ENCODE results near the gene PDIA6. TPM values are rescaled to one million over a fixed set of nuclear protein-coding genes. Genes with fewer than 3 reads are reported as not detected.

PDIA6 gene
- total and polyA plus RNA-seq, 10 of the 15 experiments (the other 5 are each of a cell fraction or from before 2014, with no cell fraction given): 148 to 526 (median 209) TPM

- TF ChIP-seq RUNX3 (IDR thresholded peaks at IDR 0.05; ENCODE audit: low read length) (no peak), SMAD1 (IDR thresholded peaks at IDR 0.05; ENCODE audit: low read depth, partially characterized antibody) (no peak), HDAC6 (IDR thresholded peaks at IDR 0.05; ENCODE audit: unreplicated experiment) (no peak), SKIL (IDR thresholded peaks at IDR 0.05; ENCODE audit: low read depth, poor library complexity, severe bottlenecking) (no peak)
- TF ChIP-seq, protein P1, sequence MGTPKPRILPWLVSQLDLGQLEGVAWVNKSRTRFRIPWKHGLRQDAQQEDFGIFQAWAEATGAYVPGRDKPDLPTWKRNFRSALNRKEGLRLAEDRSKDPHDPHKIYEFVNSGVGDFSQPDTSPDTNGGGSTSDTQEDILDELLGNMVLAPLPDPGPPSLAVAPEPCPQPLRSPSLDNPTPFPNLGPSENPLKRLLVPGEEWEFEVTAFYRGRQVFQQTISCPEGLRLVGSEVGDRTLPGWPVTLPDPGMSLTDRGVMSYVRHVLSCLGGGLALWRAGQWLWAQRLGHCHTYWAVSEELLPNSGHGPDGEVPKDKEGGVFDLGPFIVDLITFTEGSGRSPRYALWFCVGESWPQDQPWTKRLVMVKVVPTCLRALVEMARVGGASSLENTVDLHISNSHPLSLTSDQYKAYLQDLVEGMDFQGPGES (IDR thresholded peaks at IDR 0.05): no peak
Measured at GRCh38 chr2:10800163-10800562, 12.4 kb downstream of the PDIA6 start (continued).

GRCh38 chr2:10798783-10799182 is 13.8 kb downstream of the PDIA6 start:
- Histone ChIP-seq H3K79me2 (ENCODE audit: control insufficient read depth, insufficient read depth, low read length) (peaks cover 40% of the 10 kb centered on the region), H3K4me2 (ENCODE audit: control insufficient read depth, insufficient read depth) (no peak overlapping the region), H4K20me1 (ENCODE audit: control insufficient read depth, insufficient read depth) (no peaks in the 10 kb centered on the region), H3K36me3 (ENCODE audit: control insufficient read depth in 2 of 2, insufficient read depth in 2 of 2, low read length in 1 of 2) (peaks cover 14 to 32% of the 10 kb centered on the region in 2 experiments), H3K9me3 (replicated peaks; ENCODE audit: control insufficient read depth, insufficient read depth, low read length) (no peaks in the 10 kb centered on the region), H3K9ac (ENCODE audit: control insufficient read depth, insufficient read depth, low read length) (no peak overlapping the region), H3K27me3 (replicated peaks in 1 of 2; ENCODE audit: control insufficient read depth in 2 of 2, insufficient read depth in 2 of 2, low read length in 1 of 2) (no peaks in the 10 kb centered on the region), H3K27ac (ENCODE audit: control insufficient read depth, insufficient read depth) (no peak overlapping the region), H3K4me3 (no peak overlapping the region), H3K4me1 (ENCODE audit: control insufficient read depth, insufficient read depth, low read length) (peaks cover 1% of the 10 kb centered on the region; the same call in 1 of the 2 replicates), H2AFZ (ENCODE audit: control insufficient read depth, low read depth, low read length) (no peak overlapping the region)
- DNase-seq (ENCODE audit: low read depth, low spot score) (no peak), ATAC-seq (no peak), FAIRE-seq (no peak)
- BruUV-seq (replicated peaks): TSS peak; percentile 6
- ChIA-PET SMC1A (ENCODE audit: uncharacterized antibody, unreplicated experiment) (no interaction called here), CTCF (interaction anchor here (1.7 to 1.8 kb wide), 2 partner anchors 10 to 34 kb away, joined by 4 read pairs; no protein-coding TSS in a partner anchor), RAD21 (ENCODE audit: unreplicated experiment) (no interaction called here), POLR2A (no interaction called here)
- in situ Hi-C loops (cut with MboI): no loop called here
- WGBS (ENCODE audit: insufficient coverage, insufficient replicate concordance, low lambda C conversion rate, missing lambda C conversion rate): 73% methylated on average over 8 of the region's 8 CpGs
- intact Hi-C loops (cut with micrococcal nuclease; ENCODE audit: unreplicated experiment): no loop called here
- TF ChIP-seq ZNF217 (IDR thresholded peaks at IDR 0.05) (no peak), BMI1 (IDR thresholded peaks at IDR 0.05; ENCODE audit: borderline replicate concordance) (no peak), ZNF207 (IDR thresholded peaks at IDR 0.05; ENCODE audit: borderline replicate concordance) (no peak), TCF3 (IDR thresholded peaks at IDR 0.05; ENCODE audit: borderline replicate concordance, insufficient read depth, low read depth, low read length) (no peak), RAD51 (IDR thresholded peaks at IDR 0.05) (no peak), ZNF274 (IDR thresholded peaks at IDR 0.05; ENCODE audit: insufficient read depth, insufficient read length) (no peak), SUZ12 (IDR thresholded peaks at IDR 0.05; ENCODE audit: unreplicated experiment) (no peak), HDGF (IDR thresholded peaks at IDR 0.05) (no peak)
- TF ChIP-seq, protein P2, sequence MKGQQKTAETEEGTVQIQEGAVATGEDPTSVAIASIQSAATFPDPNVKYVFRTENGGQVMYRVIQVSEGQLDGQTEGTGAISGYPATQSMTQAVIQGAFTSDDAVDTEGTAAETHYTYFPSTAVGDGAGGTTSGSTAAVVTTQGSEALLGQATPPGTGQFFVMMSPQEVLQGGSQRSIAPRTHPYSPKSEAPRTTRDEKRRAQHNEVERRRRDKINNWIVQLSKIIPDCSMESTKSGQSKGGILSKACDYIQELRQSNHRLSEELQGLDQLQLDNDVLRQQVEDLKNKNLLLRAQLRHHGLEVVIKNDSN (IDR thresholded peaks at IDR 0.05; ENCODE audit: borderline replicate concordance, extremely low read length, insufficient read depth, low read depth, low read length): no peak
- TF ChIP-seq, protein P3, sequence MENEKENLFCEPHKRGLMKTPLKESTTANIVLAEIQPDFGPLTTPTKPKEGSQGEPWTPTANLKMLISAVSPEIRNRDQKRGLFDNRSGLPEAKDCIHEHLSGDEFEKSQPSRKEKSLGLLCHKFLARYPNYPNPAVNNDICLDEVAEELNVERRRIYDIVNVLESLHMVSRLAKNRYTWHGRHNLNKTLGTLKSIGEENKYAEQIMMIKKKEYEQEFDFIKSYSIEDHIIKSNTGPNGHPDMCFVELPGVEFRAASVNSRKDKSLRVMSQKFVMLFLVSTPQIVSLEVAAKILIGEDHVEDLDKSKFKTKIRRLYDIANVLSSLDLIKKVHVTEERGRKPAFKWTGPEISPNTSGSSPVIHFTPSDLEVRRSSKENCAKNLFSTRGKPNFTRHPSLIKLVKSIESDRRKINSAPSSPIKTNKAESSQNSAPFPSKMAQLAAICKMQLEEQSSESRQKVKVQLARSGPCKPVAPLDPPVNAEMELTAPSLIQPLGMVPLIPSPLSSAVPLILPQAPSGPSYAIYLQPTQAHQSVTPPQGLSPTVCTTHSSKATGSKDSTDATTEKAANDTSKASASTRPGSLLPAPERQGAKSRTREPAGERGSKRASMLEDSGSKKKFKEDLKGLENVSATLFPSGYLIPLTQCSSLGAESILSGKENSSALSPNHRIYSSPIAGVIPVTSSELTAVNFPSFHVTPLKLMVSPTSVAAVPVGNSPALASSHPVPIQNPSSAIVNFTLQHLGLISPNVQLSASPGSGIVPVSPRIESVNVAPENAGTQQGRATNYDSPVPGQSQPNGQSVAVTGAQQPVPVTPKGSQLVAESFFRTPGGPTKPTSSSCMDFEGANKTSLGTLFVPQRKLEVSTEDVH (IDR thresholded peaks at IDR 0.05; ENCODE audit: low read depth, partially characterized antibody): no peak

Measured in GM12878 (cell line).